GM06990 (cell line): Measurements from ENCODE around the gene KLHL35.

Experiments
- DNase-seq: peaks from one replicate; pipeline ENCODE4 v3.0.0-alpha.2; 2011; ENCODE audit not compliant: insufficient read length; ENCODE audit errors: extremely low read depth
- H3K27me3 ChIP-seq: replicated peaks from 2 replicates; pipeline ENCODE4 v1.6.0; 2011; ENCODE audit warnings: low read length; ENCODE audit not compliant: control insufficient read depth, insufficient read depth
- H3K36me3 ChIP-seq: 2 replicates; pipeline ENCODE4 v1.5.1; 2011; ENCODE audit warnings: low read length; ENCODE audit not compliant: control insufficient read depth, insufficient read depth
- H3K4me3 ChIP-seq: replicated peaks from 2 replicates; pipeline ENCODE4 v1.5.1; 2011; ENCODE audit warnings: low read depth, mild to moderate bottlenecking, control low read depth, low read length
- TF ChIP-seq, protein P1 (sequence below): IDR thresholded peaks from 2 replicates; pipeline ENCODE4 v1.5.1; 2011; ENCODE audit warnings: low read length, control low read depth, mild to moderate bottlenecking, inconsistent platforms; ENCODE audit not compliant: insufficient read depth, poor library complexity, severe bottlenecking

KLHL35 gene

DNA sequence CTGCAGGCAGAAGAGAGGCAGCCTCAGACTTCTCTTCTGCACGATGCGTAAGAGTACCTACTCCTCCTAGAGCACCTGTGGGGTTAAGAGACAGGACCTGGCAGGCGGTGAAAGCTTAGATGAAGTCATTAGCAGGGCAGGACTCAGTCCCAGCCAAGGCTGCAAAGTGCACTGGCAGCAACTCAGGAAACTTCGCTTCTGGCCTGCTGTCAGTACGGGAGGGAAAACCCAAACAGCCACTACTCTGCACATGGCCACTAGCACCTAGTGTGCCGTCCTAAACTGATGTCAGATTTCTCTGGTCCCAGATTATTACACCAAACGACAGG, 8.8 kb upstream of the KLHL35 start:
- no peaks in the 10 kb centered on the region for H3K27me3 ChIP-seq
- no peak overlapping the region for H3K4me3 ChIP-seq
- TF ChIP-seq, protein P1, sequence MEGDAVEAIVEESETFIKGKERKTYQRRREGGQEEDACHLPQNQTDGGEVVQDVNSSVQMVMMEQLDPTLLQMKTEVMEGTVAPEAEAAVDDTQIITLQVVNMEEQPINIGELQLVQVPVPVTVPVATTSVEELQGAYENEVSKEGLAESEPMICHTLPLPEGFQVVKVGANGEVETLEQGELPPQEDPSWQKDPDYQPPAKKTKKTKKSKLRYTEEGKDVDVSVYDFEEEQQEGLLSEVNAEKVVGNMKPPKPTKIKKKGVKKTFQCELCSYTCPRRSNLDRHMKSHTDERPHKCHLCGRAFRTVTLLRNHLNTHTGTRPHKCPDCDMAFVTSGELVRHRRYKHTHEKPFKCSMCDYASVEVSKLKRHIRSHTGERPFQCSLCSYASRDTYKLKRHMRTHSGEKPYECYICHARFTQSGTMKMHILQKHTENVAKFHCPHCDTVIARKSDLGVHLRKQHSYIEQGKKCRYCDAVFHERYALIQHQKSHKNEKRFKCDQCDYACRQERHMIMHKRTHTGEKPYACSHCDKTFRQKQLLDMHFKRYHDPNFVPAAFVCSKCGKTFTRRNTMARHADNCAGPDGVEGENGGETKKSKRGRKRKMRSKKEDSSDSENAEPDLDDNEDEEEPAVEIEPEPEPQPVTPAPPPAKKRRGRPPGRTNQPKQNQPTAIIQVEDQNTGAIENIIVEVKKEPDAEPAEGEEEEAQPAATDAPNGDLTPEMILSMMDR: no peak
- DNase-seq: no peak
- no peaks in the 10 kb centered on the region for H3K36me3 ChIP-seq

DNA sequence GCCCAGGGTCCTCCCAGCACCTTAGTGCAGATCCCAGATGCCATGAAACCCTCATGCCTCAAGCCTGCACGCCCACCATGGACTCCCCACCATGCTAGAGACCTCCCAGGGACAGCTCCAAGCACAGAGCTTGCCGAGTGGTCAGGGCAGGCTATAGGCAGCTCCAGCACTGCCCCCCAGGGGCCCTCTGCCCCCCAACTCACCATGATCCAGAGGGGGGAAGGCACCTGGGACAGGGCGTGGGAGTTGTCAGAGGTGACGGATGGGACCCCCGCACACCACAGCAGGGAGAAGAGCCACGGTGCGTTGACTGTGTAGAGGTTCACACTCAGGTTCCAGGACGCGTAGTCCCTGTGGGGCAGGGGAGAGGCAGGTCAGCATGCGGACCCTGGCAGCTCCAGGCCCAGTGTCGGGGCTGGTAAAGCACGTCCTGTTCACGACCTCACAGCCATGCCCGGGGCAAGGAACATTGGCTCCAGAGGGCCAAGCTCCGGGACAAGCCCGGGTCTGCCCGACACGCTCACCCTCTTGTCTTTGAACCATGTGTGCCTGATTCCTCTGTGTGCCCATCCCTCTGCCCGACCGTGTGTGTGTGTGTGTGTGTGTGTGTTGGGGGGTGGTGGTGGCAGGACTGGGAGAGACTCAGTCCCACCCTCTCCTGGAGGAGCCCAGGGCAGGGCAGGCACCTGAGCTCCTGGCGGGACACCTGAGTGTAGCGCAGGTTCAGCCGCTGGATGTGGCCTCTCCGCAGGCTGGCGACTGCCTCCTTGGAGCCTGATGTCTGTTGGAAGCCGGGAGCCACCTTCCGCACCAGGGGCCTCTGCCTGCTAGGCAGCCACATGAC, 8.2 kb upstream of the KLHL35 start:
- TF ChIP-seq, protein P1: no peak
- no peak for DNase-seq
- H3K27me3 ChIP-seq: no peaks in the 10 kb centered on the region

DNA sequence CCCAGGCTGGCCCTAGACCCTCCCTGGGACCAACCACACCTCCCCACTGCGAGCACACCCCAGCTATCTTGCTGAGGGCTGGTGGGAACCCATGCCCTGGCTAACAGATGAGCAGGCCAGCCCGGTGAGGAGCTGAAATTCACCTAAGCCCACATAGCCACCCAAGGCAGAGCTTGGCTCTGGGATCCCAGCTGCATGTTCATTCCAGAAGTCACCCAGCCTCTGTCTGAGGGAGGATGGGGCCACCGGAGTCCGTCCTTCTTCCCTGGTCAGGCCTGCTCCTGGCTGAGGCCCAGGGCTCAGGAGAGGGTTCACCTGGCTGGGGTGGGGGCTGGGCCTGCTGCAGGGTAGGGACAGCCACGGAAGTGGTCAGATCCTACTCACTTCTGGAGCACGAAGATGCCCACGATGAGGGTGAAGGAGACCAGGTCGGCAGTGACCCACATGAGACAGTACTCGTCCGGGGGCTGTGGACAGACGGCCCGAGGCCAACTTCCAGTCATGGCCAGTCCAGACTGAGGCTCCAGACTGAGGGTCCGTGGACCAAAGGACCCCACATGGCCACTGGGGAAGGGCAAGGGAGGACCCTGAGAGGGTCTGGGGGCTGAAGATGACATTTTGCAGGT, 6.6 kb upstream of the KLHL35 start:
- no peaks in the 10 kb centered on the region for H3K36me3 ChIP-seq
- TF ChIP-seq, protein P1: no peak
- DNase-seq: no peak
- no peak overlapping the region for H3K4me3 ChIP-seq
- no peaks in the 10 kb centered on the region for H3K27me3 ChIP-seq

More for the DNA sequence above, 8.2 kb upstream of the KLHL35 start:
- Histone ChIP-seq H3K4me3 (no peak overlapping the region), H3K36me3 (no peaks in the 10 kb centered on the region)

DNA sequence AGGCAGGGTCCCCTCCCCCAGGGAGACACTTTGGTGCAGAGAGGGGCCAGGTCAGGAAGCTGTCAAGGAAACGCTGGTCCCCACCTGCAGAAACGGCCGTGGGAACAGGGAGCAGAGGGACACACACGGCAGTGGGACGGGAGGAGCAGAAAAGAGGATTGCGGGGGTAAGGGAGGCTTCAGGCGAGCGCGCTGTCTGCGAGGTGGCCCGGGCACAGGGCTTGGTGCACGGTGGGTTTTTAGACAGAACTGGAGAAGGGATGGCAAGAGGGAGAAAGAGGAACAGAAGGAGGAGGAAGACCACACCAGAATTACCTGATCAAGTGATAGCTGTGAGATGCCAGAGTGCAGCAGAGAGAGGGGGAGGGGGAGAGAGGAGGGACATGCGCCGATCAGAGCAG, 6.0 kb upstream of the KLHL35 start:
- H3K27me3 ChIP-seq: no peaks in the 10 kb centered on the region
- no peaks in the 10 kb centered on the region for H3K36me3 ChIP-seq
- DNase-seq: no peak
- no peak overlapping the region for H3K4me3 ChIP-seq
- TF ChIP-seq, protein P1: no peak

DNA sequence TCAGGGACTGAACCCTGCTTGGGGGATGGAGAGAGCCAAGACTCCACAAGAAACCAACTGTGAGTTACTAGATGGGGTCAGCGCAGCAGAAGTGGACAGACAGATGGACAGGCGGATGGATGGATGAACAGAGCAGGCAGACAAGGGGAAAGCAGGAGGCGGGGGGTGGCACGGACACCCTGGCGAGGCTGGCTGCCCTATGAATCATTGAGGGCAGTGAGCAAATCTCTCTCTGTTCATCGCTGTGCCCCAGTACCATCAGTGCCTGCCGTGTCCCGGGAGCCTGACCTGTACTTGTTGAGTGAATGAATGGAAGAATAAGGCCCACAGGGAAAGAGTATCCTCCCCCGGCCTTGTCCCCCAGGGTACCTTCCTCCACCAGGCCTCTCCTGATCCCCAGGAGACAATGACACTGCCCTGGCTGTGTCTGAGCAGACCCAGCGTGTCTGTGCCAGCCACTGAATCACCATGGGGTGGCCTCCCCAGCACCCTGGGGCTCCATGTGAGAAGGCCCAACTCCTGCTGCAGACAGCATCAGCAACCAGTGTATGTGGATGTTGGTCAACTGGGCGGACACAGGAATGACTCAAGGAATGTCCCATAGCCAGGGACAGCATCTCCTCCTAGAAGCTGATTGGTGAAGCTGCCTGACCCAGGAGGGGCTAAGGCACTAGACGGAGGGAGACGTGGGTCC, 5.1 kb upstream of the KLHL35 start:
- DNase-seq: no peak
- TF ChIP-seq, protein P1: no peak

More for the DNA sequence above, 5.1 kb upstream of the KLHL35 start:
- H3K4me3 ChIP-seq: no peak overlapping the region
- no peaks in the 10 kb centered on the region for H3K36me3 ChIP-seq
- H3K27me3 ChIP-seq: no peaks in the 10 kb centered on the region
